SH-SY5Y (cell line): ENCODE measurements around the gene TSSC4.

Experiments
- GATA2 ChIP-seq: IDR thresholded peaks from 2 replicates; pipeline ENCODE4 v1.6.1; 2011; ENCODE audit warnings: mild to moderate bottlenecking, low read depth, low read length
- GATA3 ChIP-seq: IDR thresholded peaks from 2 replicates; pipeline ENCODE4 v1.6.1; 2011; ENCODE audit warnings: low read depth, mild to moderate bottlenecking, low read length, moderate library complexity

- no peak for TF ChIP-seq GATA2
- TF ChIP-seq GATA3: no peak
Observed at GRCh38 chr11:2416765-2417164, 16.2 kb downstream of the TSSC4 start.
